Right renal pelvis (tissue), 4 donors: ENCODE data around the gene MAEL. TPM values are rescaled to one million over a fixed set of nuclear protein-coding genes. Genes with fewer than 3 reads are reported as not detected.

Experiments used
- DNase-seq, 4 donors: peaks; one replicate each; pipeline ENCODE4 v3.0.0-alpha.2; 2013; ENCODE audit warnings: low read depth in 4 of 4, low spot score in 3 of 4, missing footprints in 1 of 4
- polyA plus RNA-seq, 4 donors: library from polyadenylated mRNA; unstranded; fragments of 120-200 nt; gene quantifications; one replicate each; pipeline ENCODE4 v1.2.1, GENCODE V29; 2013; ENCODE audit not compliant: insufficient read length in 4 of 4

Gene MAEL
- polyA plus RNA-seq, result 1 to 10 TPM; 2.1 to 2.7 (median 2.5) TPM

- DNase-seq, result no peak
Measured at GRCh38 chr1:166988974-166989515, at the start of gene MAEL. MAEL (plus strand) TSS chr1:166989280; CDS start chr1:166989353, 73 bp downstream.

GRCh38 chr1:166939741-166940375 lies 49.2 kb upstream of the MAEL start:
- DNase-seq, result no peak

- DNase-seq, result no peak
Measured at GRCh38 chr1:166944186-166944967, 44.7 kb upstream of the MAEL start.

GRCh38 chr1:166947398-166948043 lies 41.6 kb upstream of the MAEL start:
- DNase-seq, result peak; percentile 49 to 75 (median 72)

GRCh38 chr1:166948856-166949350 lies 40.2 kb upstream of the MAEL start:
- DNase-seq, result no peak

- DNase-seq, result no peak
Measured at GRCh38 chr1:166950156-166950555, 38.9 kb upstream of the MAEL start.

GRCh38 chr1:166951050-166951449 lies 38.0 kb upstream of the MAEL start:
- no peak for DNase-seq

- DNase-seq, result no peak
Measured at GRCh38 chr1:166952002-166952746, 36.9 kb upstream of the MAEL start.

- peak in 1 of 4 donors; percentile 26 for DNase-seq
Measured at GRCh38 chr1:166953491-166953890, 35.6 kb upstream of the MAEL start.

- no peak for DNase-seq
Measured at GRCh38 chr1:166956057-166956850, 32.8 kb upstream of the MAEL start.

- DNase-seq, result no peak
Measured at GRCh38 chr1:166956872-166957271, 32.2 kb upstream of the MAEL start.

- no peak for DNase-seq
Measured at GRCh38 chr1:166960858-166961474, 28.1 kb upstream of the MAEL start.

GRCh38 chr1:166969074-166969677 lies 19.9 kb upstream of the MAEL start:
- no peak for DNase-seq

GRCh38 chr1:166971252-166971651 lies 17.8 kb upstream of the MAEL start:
- no peak for DNase-seq

GRCh38 chr1:166972193-166972592 lies 16.9 kb upstream of the MAEL start:
- DNase-seq, result no peak

GRCh38 chr1:166972826-166973225 lies 16.3 kb upstream of the MAEL start:
- DNase-seq, result no peak

- DNase-seq, result no peak
Measured at GRCh38 chr1:166974647-166975345, 14.3 kb upstream of the MAEL start.
